Measurements from ENCODE around the gene PHKB.
A peak's percentile ranks its signal among the peaks of the same experiment; 100 is the strongest.

PHKB gene

GRCh38 chr16:47458331-47458730 lies 2.8 kb upstream of the PHKB start:
- Histone ChIP-seq H3K27me3 (replicated peaks) (no peaks in the 10 kb centered on the region), H3K4me3 (ENCODE audit: low read depth, low read length) (no peak overlapping the region), H3K27ac (no peak overlapping the region), H3K36me3 (replicated peaks) (no peaks in the 10 kb centered on the region)
- no peak for DNase-seq
- TF ChIP-seq CTCF (IDR thresholded peaks at IDR 0.05; ENCODE audit: low read depth, low read length, missing control alignments) = no peak
- in situ Hi-C loops (cut with HindIII; ENCODE audit: low pct_ligation_motif_present, low sequenced_read_pairs) = no loop called here

- in situ Hi-C loops (cut with HindIII; ENCODE audit: low pct_ligation_motif_present, low sequenced_read_pairs) = no loop called here
- H3K4me3 ChIP-seq (ENCODE audit: low read depth, low read length) = no peak overlapping the region
- DNase-seq = no peak
- H3K27ac ChIP-seq = no peak overlapping the region
- no peak for TF ChIP-seq CTCF (IDR thresholded peaks at IDR 0.05; ENCODE audit: low read depth, low read length, missing control alignments)
- no peaks in the 10 kb centered on the region for H3K36me3 ChIP-seq (replicated peaks)
- H3K27me3 ChIP-seq (replicated peaks) = no peaks in the 10 kb centered on the region
Measured at GRCh38 chr16:47459603-47460002, 1.5 kb upstream of the PHKB start.

- no peak for TF ChIP-seq CTCF (IDR thresholded peaks at IDR 0.05; ENCODE audit: low read depth, low read length, missing control alignments)
- in situ Hi-C loops (cut with HindIII; ENCODE audit: low pct_ligation_motif_present, low sequenced_read_pairs) = no loop called here
- Histone ChIP-seq H3K27ac (peak overlapping the region; percentile 93), H3K36me3 (replicated peaks) (no peaks in the 10 kb centered on the region), H3K4me3 (ENCODE audit: low read depth, low read length) (peak overlapping the region; percentile 95), H3K27me3 (replicated peaks) (no peaks in the 10 kb centered on the region)
- no peak for DNase-seq
Measured at GRCh38 chr16:47460359-47460710, 796 bp upstream of the PHKB start.

- TF ChIP-seq CTCF (IDR thresholded peaks at IDR 0.05; ENCODE audit: low read depth, low read length, missing control alignments) = no peak
- DNase-seq = peak; percentile 30
- H3K36me3 ChIP-seq (replicated peaks) = no peaks in the 10 kb centered on the region
- in situ Hi-C loops (cut with HindIII; ENCODE audit: low pct_ligation_motif_present, low sequenced_read_pairs) = no loop called here
- peak overlapping the region; percentile 93 for H3K27ac ChIP-seq
- H3K4me3 ChIP-seq (ENCODE audit: low read depth, low read length) = peak overlapping the region; percentile 95
- no peaks in the 10 kb centered on the region for H3K27me3 ChIP-seq (replicated peaks)
Measured at GRCh38 chr16:47461598-47462266, 601 bp downstream of the PHKB start.

GRCh38 chr16:47463771-47464624 lies 2.9 kb downstream of the PHKB start:
- H3K36me3 ChIP-seq (replicated peaks) = no peaks in the 10 kb centered on the region
- no peak for DNase-seq
- H3K27ac ChIP-seq = no peak overlapping the region
- H3K27me3 ChIP-seq (replicated peaks) = no peaks in the 10 kb centered on the region
- no peak for TF ChIP-seq CTCF (IDR thresholded peaks at IDR 0.05; ENCODE audit: low read depth, low read length, missing control alignments)
- in situ Hi-C loops (cut with HindIII; ENCODE audit: low pct_ligation_motif_present, low sequenced_read_pairs) = no loop called here
- H3K4me3 ChIP-seq (ENCODE audit: low read depth, low read length) = no peak overlapping the region

All from brain microvascular endothelial cell (primary cell).